Large intestine (tissue), 12 donors: ENCODE measurements around the gene TTC12. TPM values are rescaled to one million over a fixed set of nuclear protein-coding genes. Genes with fewer than 3 reads are reported as not detected.

Experiments
- DNase-seq, 2 donors: peaks; one replicate each; pipeline versions ENCODE4 v3.0.0 to v3.0.0-alpha.2; 2013
- H3K27ac ChIP-seq: one replicate; pipeline ENCODE4 v1.5.1; 2013; ENCODE audit warnings: low read length
- H3K27me3 ChIP-seq: 2 replicates; pipeline ENCODE4 v1.6.1; 2013; ENCODE audit warnings: low read length; ENCODE audit not compliant: control insufficient read depth, insufficient read depth
- H3K36me3 ChIP-seq: 2 replicates; pipeline ENCODE4 v1.6.1; 2013; ENCODE audit warnings: low read length; ENCODE audit not compliant: control insufficient read depth, insufficient read depth
- H3K4me1 ChIP-seq: one replicate; pipeline ENCODE4 v1.6.1; 2013; ENCODE audit warnings: low read length; ENCODE audit not compliant: control insufficient read depth, insufficient read depth
- H3K4me3 ChIP-seq: one replicate; pipeline ENCODE4 v1.5.1; 2013; ENCODE audit warnings: low read length
- H3K9me3 ChIP-seq: one replicate; pipeline ENCODE4 v1.6.1; 2013; ENCODE audit warnings: mild to moderate bottlenecking, low read depth, low read length, moderate library complexity; ENCODE audit not compliant: control insufficient read depth
- WGBS: methylation state at CpG from one replicate; pipeline ENCODE4 v1.1.5; 2013; ENCODE audit warnings: low lambda C conversion rate; ENCODE audit not compliant: insufficient coverage; 5-methylcytosine and 5-hydroxymethylcytosine counted together
- long read RNA-seq, 11 donors: transcript quantifications; one replicate each; lab custom pipeline, GENCODE V29; 2026
- polyA plus RNA-seq: library from polyadenylated mRNA; unstranded; fragments of 120-200 nt; gene quantifications from one replicate; pipeline ENCODE4 v1.2.1, GENCODE V29; 2013

The TTC12 gene
- polyA plus RNA-seq = 17.6 TPM
- long read RNA-seq, donor 1 = 0 reads
- long read RNA-seq, donor 2 = 0 reads
- long read RNA-seq, donor 3 = 0 reads
- long read RNA-seq, donor 4 = 0 reads
- long read RNA-seq, donor 5 = 0 reads
- long read RNA-seq, donor 6, partial matches to known transcripts = 0 of 2 reads
- long read RNA-seq, donor 6, other reads (novel, unspliced or antisense) = 0 of 2 reads
- long read RNA-seq, donor 7 = 0 reads
- long read RNA-seq, donor 8, partial matches to known transcripts = 0 of 1 reads
- long read RNA-seq, donor 8, other reads (novel, unspliced or antisense) = 0 of 1 reads
- long read RNA-seq, donor 9, partial matches to known transcripts = 0 of 3 reads
- long read RNA-seq, donor 9, other reads (novel, unspliced or antisense) = 0 of 3 reads
- long read RNA-seq, donor 10 = 0 reads
- long read RNA-seq, donor 11, partial matches to known transcripts = 0 of 2 reads
- long read RNA-seq, donor 11, other reads (novel, unspliced or antisense) = 0 of 2 reads

- H3K9me3 ChIP-seq = no peaks in the 10 kb centered on the region
Observed at GRCh38 chr11:113314389-113315301, at the start of gene TTC12. TSS of gene TTC12 (plus strand) at chr11:113314583. CDS start at chr11:113316258, 1,675 bp downstream.

GRCh38 chr11:113265362-113265761, 49.0 kb upstream of the TTC12 start:
- Histone ChIP-seq H3K27ac (no peak overlapping the region), H3K4me1 (no peaks in the 10 kb centered on the region), H3K9me3 (no peaks in the 10 kb centered on the region), H3K4me3 (no peak overlapping the region), H3K27me3 (no peaks in the 10 kb centered on the region), H3K36me3 (peaks cover 2% of the 10 kb centered on the region)
- DNase-seq = no peak
- no CpG with 5 or more reads among the region's 2 CpGs for WGBS

More at GRCh38 chr11:113314389-113315301, at the start of gene TTC12:
- Histone ChIP-seq H3K27me3 (no peaks in the 10 kb centered on the region), H3K4me1 (peaks cover 9% of the 10 kb centered on the region), H3K27ac (peak within 1 kb of the TSS; percentile 86), H3K4me3 (peak within 1 kb of the TSS; percentile 82), H3K36me3 (peaks cover 9% of the 10 kb centered on the region)
- WGBS = no CpG with 5 or more reads among the region's 64 CpGs
- DNase-seq = peak; percentile 91 to 97

GRCh38 chr11:113267493-113267892, 46.9 kb upstream of the TTC12 start:
- H3K9me3 ChIP-seq = no peaks in the 10 kb centered on the region
- no peaks in the 10 kb centered on the region for H3K4me1 ChIP-seq
- H3K36me3 ChIP-seq = no peaks in the 10 kb centered on the region
- no peaks in the 10 kb centered on the region for H3K27me3 ChIP-seq
- DNase-seq = no peak
- H3K4me3 ChIP-seq = no peak overlapping the region
- H3K27ac ChIP-seq = no peak overlapping the region
- no CpG with 5 or more reads among the region's 7 CpGs for WGBS

- WGBS = no CpG with 5 or more reads among the region's 2 CpGs
- Histone ChIP-seq H3K36me3 (no peaks in the 10 kb centered on the region), H3K4me1 (no peaks in the 10 kb centered on the region), H3K9me3 (no peaks in the 10 kb centered on the region), H3K27me3 (no peaks in the 10 kb centered on the region), H3K27ac (no peak overlapping the region), H3K4me3 (no peak overlapping the region)
- no peak for DNase-seq
Observed at GRCh38 chr11:113269096-113269495, 45.3 kb upstream of the TTC12 start.

GRCh38 chr11:113269636-113270035, 44.7 kb upstream of the TTC12 start:
- no peak for DNase-seq
- no peaks in the 10 kb centered on the region for H3K9me3 ChIP-seq
- H3K36me3 ChIP-seq = no peaks in the 10 kb centered on the region
- H3K4me1 ChIP-seq = no peaks in the 10 kb centered on the region
- H3K27ac ChIP-seq = no peak overlapping the region
- no peak overlapping the region for H3K4me3 ChIP-seq
- no CpG with 5 or more reads among the region's 5 CpGs for WGBS
- no peaks in the 10 kb centered on the region for H3K27me3 ChIP-seq

- Histone ChIP-seq H3K27ac (no peak overlapping the region), H3K36me3 (peaks cover 1% of the 10 kb centered on the region)
- no peak for DNase-seq
Observed at GRCh38 chr11:113270080-113270479, 44.3 kb upstream of the TTC12 start.

GRCh38 chr11:113271551-113272245, 42.7 kb upstream of the TTC12 start:
- H3K27me3 ChIP-seq = no peaks in the 10 kb centered on the region
- WGBS = no CpG with 5 or more reads among the region's 14 CpGs
- DNase-seq = no peak
- H3K36me3 ChIP-seq = peaks cover 3% of the 10 kb centered on the region
- no peaks in the 10 kb centered on the region for H3K4me1 ChIP-seq
- H3K27ac ChIP-seq = no peak overlapping the region
- no peak overlapping the region for H3K4me3 ChIP-seq
- H3K9me3 ChIP-seq = no peaks in the 10 kb centered on the region

More at GRCh38 chr11:113270080-113270479, 44.3 kb upstream of the TTC12 start:
- WGBS = no CpG with 5 or more reads among the region's 13 CpGs
- no peaks in the 10 kb centered on the region for H3K27me3 ChIP-seq
- no peak overlapping the region for H3K4me3 ChIP-seq
- no peaks in the 10 kb centered on the region for H3K9me3 ChIP-seq
- H3K4me1 ChIP-seq = no peaks in the 10 kb centered on the region

GRCh38 chr11:113272281-113272680, 42.1 kb upstream of the TTC12 start:
- Histone ChIP-seq H3K27ac (no peak overlapping the region), H3K9me3 (no peaks in the 10 kb centered on the region), H3K36me3 (peaks cover 5% of the 10 kb centered on the region), H3K27me3 (no peaks in the 10 kb centered on the region), H3K4me3 (no peak overlapping the region), H3K4me1 (no peaks in the 10 kb centered on the region)
- WGBS = no CpG with 5 or more reads among the region's 5 CpGs
- DNase-seq = no peak

GRCh38 chr11:113272927-113273615, 41.3 kb upstream of the TTC12 start:
- H3K27ac ChIP-seq = no peak overlapping the region
- peaks cover 5% of the 10 kb centered on the region for H3K36me3 ChIP-seq
- no peak for DNase-seq
- H3K4me3 ChIP-seq = no peak overlapping the region
- H3K27me3 ChIP-seq = no peaks in the 10 kb centered on the region
- H3K4me1 ChIP-seq = no peaks in the 10 kb centered on the region
- no CpG with 5 or more reads among the region's 34 CpGs for WGBS
- no peaks in the 10 kb centered on the region for H3K9me3 ChIP-seq
